HG02970 (cell line): ENCODE data around the gene RTN4RL1.

Source experiments
- ATAC-seq: cut with Tn5 transposase; IDR thresholded peaks from one replicate; pipeline ENCODE4 v1.9.1; 2021; ENCODE audit warnings: mild to moderate bottlenecking, moderate library complexity, moderate number of reproducible peaks; ENCODE audit not compliant: unreplicated experiment, low FRiP score

RTN4RL1 gene

GRCh38 chr17:2059547-2060384 lies 34.6 kb upstream of the RTN4RL1 start:
- ATAC-seq: no peak

- ATAC-seq: no peak
These were observed 33.7 kb upstream of the RTN4RL1 start for GRCh38 chr17:2058586-2059546.

GRCh38 chr17:2057760-2058585 lies 32.8 kb upstream of the RTN4RL1 start:
- ATAC-seq: no peak

- no peak for ATAC-seq
These were observed 32.1 kb upstream of the RTN4RL1 start for GRCh38 chr17:2057175-2057759.

- ATAC-seq: no peak
These were observed 31.4 kb upstream of the RTN4RL1 start for GRCh38 chr17:2056206-2057174.

- no peak for ATAC-seq
These were observed 30.4 kb upstream of the RTN4RL1 start for GRCh38 chr17:2055292-2056205.

- peak; percentile 26 for ATAC-seq
These were observed 29.6 kb upstream of the RTN4RL1 start, which contains the start of gene HIC1 for GRCh38 chr17:2054512-2055291. Gene HIC1, plus strand, starts transcription at chr17:2055103. Its CDS starts 1,588 bp downstream, at chr17:2056691.

- ATAC-seq: no peak
These were observed 29.1 kb upstream of the RTN4RL1 start for GRCh38 chr17:2054262-2054511.

GRCh38 chr17:2053380-2054261 lies 28.5 kb upstream of the RTN4RL1 start:
- ATAC-seq: no peak

GRCh38 chr17:2051933-2052559 lies 26.9 kb upstream of the RTN4RL1 start:
- ATAC-seq: no peak

GRCh38 chr17:2051061-2051932 lies 26.2 kb upstream of the RTN4RL1 start:
- no peak for ATAC-seq

GRCh38 chr17:2050300-2051060 lies 25.3 kb upstream of the RTN4RL1 start:
- peak; percentile 16 for ATAC-seq

GRCh38 chr17:2049333-2050299 lies 24.5 kb upstream of the RTN4RL1 start:
- ATAC-seq: peak; percentile 42
